ENCODE results near the gene IFNG-AS1. TPM values are rescaled to one million over a fixed set of nuclear protein-coding genes. Genes with fewer than 3 reads are reported as not detected.

The IFNG-AS1 gene
- total RNA-seq, 1 experiment from 2014 or later, result not detected

GRCh38 chr12:67942724-67943123 is 46.5 kb upstream of the IFNG-AS1 start:
- Histone ChIP-seq H3K9me2 (ENCODE audit: insufficient read depth) (no peaks in the 10 kb centered on the region), H3K4me3 (replicated peaks in 1 of 2; ENCODE audit: low read depth in 1 of 2, low read length in 2 of 2) (no peak overlapping the region), H3K4me1 (ENCODE audit: control insufficient read depth in 1 of 2, insufficient read depth in 2 of 2, low read length in 2 of 2) (no peaks in the 10 kb centered on the region), H3K36me3 (ENCODE audit: control insufficient read depth in 1 of 2, insufficient read depth in 2 of 2, low read length in 2 of 2) (no peaks in the 10 kb centered on the region), H3K79me2 (ENCODE audit: insufficient read depth, low read length) (no peaks in the 10 kb centered on the region), H2AFZ (ENCODE audit: low read depth, low read length, poor library complexity, severe bottlenecking) (peak overlapping the region; percentile 17), H3K9me3 (ENCODE audit: control insufficient read depth in 1 of 2, insufficient read depth in 1 of 2, low read depth in 1 of 2, low read length in 2 of 2) (no peaks in the 10 kb centered on the region), H3K27me3 (ENCODE audit: insufficient read depth, low read length) (no peaks in the 10 kb centered on the region), H3K9ac (ENCODE audit: low read length) (no peak overlapping the region), H4K20me1 (ENCODE audit: insufficient read depth) (no peaks in the 10 kb centered on the region), H3K4me2 (ENCODE audit: low read length) (no peak overlapping the region), H3K27ac (ENCODE audit: low read depth, low read length) (no peak overlapping the region)
- ATAC-seq, result no peak
- DNase-seq (ENCODE audit: low read depth, low spot score), result no peak
- ChIA-PET CTCF (interaction anchor here (0.6 to 2.2 kb wide), 16 partner anchors 8 to 588 kb away, joined by 3 to 32 read pairs (median 4); partner anchors contain the start of gene DYRK2), RAD21 (ENCODE audit: low non-redundant PET in 1 of 2, low total read pairs in 2 of 2, uncharacterized antibody in 2 of 2, unreplicated experiment in 2 of 2) (no interaction called here), POLR2A (no interaction called here)
- no peak for TF ChIP-seq JUND (IDR thresholded peaks at IDR 0.05)
- TF ChIP-seq EZH2 (IDR thresholded peaks at IDR 0.05), result no peak
- TF ChIP-seq POLR2AphosphoS5 (IDR thresholded peaks at IDR 0.05; ENCODE audit: low read depth, low read length), result no peak
- TF ChIP-seq ELF1 (IDR thresholded peaks at IDR 0.05; ENCODE audit: borderline replicate concordance, low read depth), result no peak
- TF ChIP-seq EZH2phosphoT487 (IDR thresholded peaks at IDR 0.05; ENCODE audit: borderline replicate concordance), result no peak
- no peak for TF ChIP-seq REST (IDR thresholded peaks at IDR 0.05; ENCODE audit: low read depth)
- no peak for TF ChIP-seq EGR1 (IDR thresholded peaks at IDR 0.05; ENCODE audit: low read depth)
- intact Hi-C loops (cut with micrococcal nuclease), result loop anchor here (1.0 kb wide), 2 partner anchors 501 to 587 kb away; no protein-coding TSS in a partner anchor
- BruUV-seq (replicated peaks), result no TSS peak
